ENCODE measurements around the gene TERT. TPM values are rescaled to one million over a fixed set of nuclear protein-coding genes. Genes with fewer than 3 reads are reported as not detected.
A peak's percentile ranks its signal among the peaks of the same experiment; 100 is the strongest.
"Not testable (repeated sequence)": the region's sequence is repeated elsewhere in the genome, so short reads cannot be mapped to it uniquely, and the experiment has no call there.

Gene TERT
- polyA plus RNA-seq, 1 donor from 2014 or later = not detected

- Histone ChIP-seq H3F3A (ENCODE audit: insufficient read depth, low read length, poor library complexity, severe bottlenecking) (no peaks in the 10 kb centered on the region), H3K4me2 (ENCODE audit: low read length) (no peak overlapping the region)
These were observed 65.0 kb downstream of the TERT start for GRCh38 chr5:1229822-1230221.

GRCh38 chr5:1229023-1229422, 65.8 kb downstream of the TERT start:
- not testable (repeated sequence) for H3K27ac ChIP-seq (ENCODE audit: low read length); H3K4me2 ChIP-seq (ENCODE audit: low read length)

More at GRCh38 chr5:1229822-1230221, 65.0 kb downstream of the TERT start:
- Histone ChIP-seq H3K9me3 (ENCODE audit: low read length) (no peaks in the 10 kb centered on the region), H3K4me3 (ENCODE audit: low read length) (no peak overlapping the region), H3K27me3 (ENCODE audit: insufficient read depth, low read depth, low read length) (no peaks in the 10 kb centered on the region), H3K79me2 (replicated peaks; ENCODE audit: insufficient read depth, low read length) (no peaks in the 10 kb centered on the region), H3K27ac (ENCODE audit: low read length) (no peak overlapping the region), H3K36me3 (ENCODE audit: insufficient read depth, low read length) (no peaks in the 10 kb centered on the region), H2AFZ (ENCODE audit: low read depth, low read length) (no peak overlapping the region), H3K9me2 (ENCODE audit: insufficient read depth, low read length) (no peaks in the 10 kb centered on the region), H3K9ac (ENCODE audit: low read length) (peak overlapping the region; percentile 42), H4K20me1 (ENCODE audit: insufficient read depth) (no peaks in the 10 kb centered on the region)
- TF ChIP-seq EZH2 (IDR thresholded peaks at IDR 0.05; ENCODE audit: borderline replicate concordance, insufficient read depth, low read length, poor library complexity, severe bottlenecking) = no peak
- TF ChIP-seq MXI1 (conservative IDR thresholded peaks at IDR 0.05; ENCODE audit: poor library complexity, severe bottlenecking) = no peak
- TF ChIP-seq CTCF (IDR thresholded peaks at IDR 0.05; ENCODE audit: poor library complexity, severe bottlenecking) = no peak
- no peak for TF ChIP-seq RAD21 (conservative IDR thresholded peaks at IDR 0.05)
- TF ChIP-seq REST (IDR thresholded peaks at IDR 0.05; ENCODE audit: borderline replicate concordance) = no peak
- TF ChIP-seq EP300 (conservative IDR thresholded peaks at IDR 0.05; ENCODE audit: poor library complexity, severe bottlenecking) = no peak
- TF ChIP-seq POLR2AphosphoS5 (IDR thresholded peaks at IDR 0.05) = no peak
- no peak for TF ChIP-seq SMC3 (conservative IDR thresholded peaks at IDR 0.05; ENCODE audit: poor library complexity)
- no peak for TF ChIP-seq TAF1 (IDR thresholded peaks at IDR 0.05; ENCODE audit: low read depth)

GRCh38 chr5:1228120-1228519, 66.7 kb downstream of the TERT start:
- TF ChIP-seq TAF1 (IDR thresholded peaks at IDR 0.05; ENCODE audit: low read depth) (no peak), RAD21 (conservative IDR thresholded peaks at IDR 0.05) (no peak), EP300 (conservative IDR thresholded peaks at IDR 0.05; ENCODE audit: poor library complexity, severe bottlenecking) (no peak), CTCF (IDR thresholded peaks at IDR 0.05; ENCODE audit: poor library complexity, severe bottlenecking) (no peak)
- Histone ChIP-seq H3K4me2 (ENCODE audit: low read length) (no peak overlapping the region), H3K36me3 (ENCODE audit: insufficient read depth, low read length) (no peaks in the 10 kb centered on the region), H3K27ac (ENCODE audit: low read length) (no peak overlapping the region), H4K20me1 (ENCODE audit: insufficient read depth) (no peaks in the 10 kb centered on the region), H3K27me3 (ENCODE audit: insufficient read depth, low read depth, low read length) (no peaks in the 10 kb centered on the region), H3K4me3 (ENCODE audit: low read length) (no peak overlapping the region), H3K9me3 (ENCODE audit: low read length) (no peaks in the 10 kb centered on the region), H3K9ac (ENCODE audit: low read length) (no peak overlapping the region), H3K79me2 (replicated peaks; ENCODE audit: insufficient read depth, low read length) (no peaks in the 10 kb centered on the region), H3K9me2 (ENCODE audit: insufficient read depth, low read length) (no peaks in the 10 kb centered on the region), H2AFZ (ENCODE audit: low read depth, low read length) (no peak overlapping the region), H3F3A (ENCODE audit: insufficient read depth, low read length, poor library complexity, severe bottlenecking) (no peaks in the 10 kb centered on the region)

More at GRCh38 chr5:1229023-1229422, 65.8 kb downstream of the TERT start:
- H3K9ac ChIP-seq (ENCODE audit: low read length); H3K4me3 ChIP-seq (ENCODE audit: low read length); H3F3A ChIP-seq (ENCODE audit: insufficient read depth, low read length, poor library complexity, severe bottlenecking); H3K9me3 ChIP-seq (ENCODE audit: low read length); H3K9me2 ChIP-seq (ENCODE audit: insufficient read depth, low read length); H3K27me3 ChIP-seq (ENCODE audit: insufficient read depth, low read depth, low read length); H2AFZ ChIP-seq (ENCODE audit: low read depth, low read length); H3K36me3 ChIP-seq (ENCODE audit: insufficient read depth, low read length); H4K20me1 ChIP-seq (ENCODE audit: insufficient read depth); H3K79me2 ChIP-seq (replicated peaks; ENCODE audit: insufficient read depth, low read length): not testable (repeated sequence)

All from neural cell (in vitro differentiated cells).